ENCODE measurements around the gene MICAL3.

MICAL3 gene

GRCh38 chr22:18059094-18059417, 34.7 kb upstream of the MICAL3 start:
- Histone ChIP-seq H3K9ac (ENCODE audit: low read length) (no peak overlapping the region), H3K9me2 (replicated peaks; ENCODE audit: insufficient read depth, low read length) (no peaks in the 10 kb centered on the region), H3K4me1 (ENCODE audit: low read length) (peaks cover 24% of the 10 kb centered on the region), H3K9me3 (replicated peaks; ENCODE audit: insufficient read depth, low read length) (no peaks in the 10 kb centered on the region), H3K27me3 (replicated peaks; ENCODE audit: insufficient read depth, low read length) (no peaks in the 10 kb centered on the region), H3F3A (ENCODE audit: insufficient read depth, low read length) (peaks cover 20% of the 10 kb centered on the region), H3K79me2 (ENCODE audit: low read length) (no peaks in the 10 kb centered on the region), H3K4me2 (ENCODE audit: low read depth, low read length) (no peak overlapping the region), H4K20me1 (ENCODE audit: insufficient read depth, low read length) (no peaks in the 10 kb centered on the region), H3K4me3 (ENCODE audit: low read length) (no peak overlapping the region), H2AFZ (ENCODE audit: low read length) (no peak overlapping the region), H3K36me3 (replicated peaks; ENCODE audit: insufficient read depth, low read length) (no peaks in the 10 kb centered on the region), H3K27ac (ENCODE audit: low read length) (no peak overlapping the region)
- no peak for DNase-seq
- TF ChIP-seq EZH2phosphoT487 (IDR thresholded peaks at IDR 0.05; ENCODE audit: low read length) = no peak
- no peak for TF ChIP-seq CTCF (IDR thresholded peaks at IDR 0.05; ENCODE audit: low read length)
- no peak for TF ChIP-seq EZH2 (optimal IDR thresholded peaks at IDR 0.05; ENCODE audit: low read depth, low read length)

- Histone ChIP-seq H2AFZ (ENCODE audit: low read length) (no peak overlapping the region), H3K4me2 (ENCODE audit: low read depth, low read length) (peak overlapping the region; percentile 85; the same call in 1 of the 2 replicates), H3K4me1 (ENCODE audit: low read length) (peaks cover 24% of the 10 kb centered on the region), H3K9me3 (replicated peaks; ENCODE audit: insufficient read depth, low read length) (no peaks in the 10 kb centered on the region), H3K79me2 (ENCODE audit: low read length) (no peaks in the 10 kb centered on the region), H3K4me3 (ENCODE audit: low read length) (no peak overlapping the region), H3K36me3 (replicated peaks; ENCODE audit: insufficient read depth, low read length) (no peaks in the 10 kb centered on the region), H3K27me3 (replicated peaks; ENCODE audit: insufficient read depth, low read length) (no peaks in the 10 kb centered on the region), H3K9ac (ENCODE audit: low read length) (no peak overlapping the region), H3K9me2 (replicated peaks; ENCODE audit: insufficient read depth, low read length) (no peaks in the 10 kb centered on the region), H3K27ac (ENCODE audit: low read length) (no peak overlapping the region), H4K20me1 (ENCODE audit: insufficient read depth, low read length) (no peaks in the 10 kb centered on the region), H3F3A (ENCODE audit: insufficient read depth, low read length) (peaks cover 20% of the 10 kb centered on the region)
- DNase-seq = no peak
- TF ChIP-seq EZH2phosphoT487 (IDR thresholded peaks at IDR 0.05; ENCODE audit: low read length) (no peak), CTCF (IDR thresholded peaks at IDR 0.05; ENCODE audit: low read length) (no peak), EZH2 (optimal IDR thresholded peaks at IDR 0.05; ENCODE audit: low read depth, low read length) (no peak)
Measured at GRCh38 chr22:18058371-18059093, 34.2 kb upstream of the MICAL3 start.

- DNase-seq = peak; percentile 57
- Histone ChIP-seq H3F3A (ENCODE audit: insufficient read depth, low read length) (peaks cover 20% of the 10 kb centered on the region), H3K9me2 (replicated peaks; ENCODE audit: insufficient read depth, low read length) (no peaks in the 10 kb centered on the region), H3K27ac (ENCODE audit: low read length) (peak overlapping the region; percentile 78), H3K4me1 (ENCODE audit: low read length) (peaks cover 24% of the 10 kb centered on the region), H4K20me1 (ENCODE audit: insufficient read depth, low read length) (no peaks in the 10 kb centered on the region), H3K9me3 (replicated peaks; ENCODE audit: insufficient read depth, low read length) (no peaks in the 10 kb centered on the region), H3K36me3 (replicated peaks; ENCODE audit: insufficient read depth, low read length) (no peaks in the 10 kb centered on the region), H3K79me2 (ENCODE audit: low read length) (no peaks in the 10 kb centered on the region), H3K9ac (ENCODE audit: low read length) (peak overlapping the region; percentile 67), H2AFZ (ENCODE audit: low read length) (peak overlapping the region; percentile 55; the same call in 1 of the 2 replicates), H3K27me3 (replicated peaks; ENCODE audit: insufficient read depth, low read length) (no peaks in the 10 kb centered on the region), H3K4me2 (ENCODE audit: low read depth, low read length) (peak overlapping the region; percentile 85), H3K4me3 (ENCODE audit: low read length) (peak overlapping the region; percentile 47; the same call in 1 of the 2 replicates)
- TF ChIP-seq EZH2 (optimal IDR thresholded peaks at IDR 0.05; ENCODE audit: low read depth, low read length) (no peak), CTCF (IDR thresholded peaks at IDR 0.05; ENCODE audit: low read length) (no peak), EZH2phosphoT487 (IDR thresholded peaks at IDR 0.05; ENCODE audit: low read length) (no peak)
Measured at GRCh38 chr22:18057568-18058209, 33.3 kb upstream of the MICAL3 start.

All from MM.1S (cell line).